Parathyroid adenoma (tissue), 2 donors: Measurements from ENCODE around the gene MTCH2.

Experiments
- H2AFZ ChIP-seq: fragments of 300-600 bp; sonication (generic); one replicate; pipeline ENCODE4 v1.7.0; 2017; ENCODE audit warnings: antibody characterized with exemption, mild to moderate bottlenecking
- H3K27ac ChIP-seq: fragments of 300-600 bp; sonication (generic); one replicate; pipeline ENCODE4 v1.7.0; 2017
- H3K27me3 ChIP-seq: fragments of 300-600 bp; sonication (generic); one replicate; pipeline ENCODE4 v1.7.0; 2017; ENCODE audit warnings: low read length; ENCODE audit not compliant: control insufficient read depth, insufficient read depth
- H3K36me3 ChIP-seq: fragments of 300-600 bp; sonication (generic); one replicate; pipeline ENCODE4 v1.7.0; 2017; ENCODE audit warnings: low read length; ENCODE audit not compliant: control insufficient read depth, insufficient read depth
- H3K4me1 ChIP-seq: fragments of 300-600 bp; sonication (generic); one replicate; pipeline ENCODE4 v1.7.0; 2017; ENCODE audit warnings: control low read depth
- H3K4me2 ChIP-seq: fragments of 300-600 bp; sonication (generic); one replicate; pipeline ENCODE4 v1.7.0; 2017; ENCODE audit warnings: low read length
- H3K4me3 ChIP-seq: fragments of 300-600 bp; sonication (generic); one replicate; pipeline ENCODE4 v1.7.0; 2017; ENCODE audit warnings: low read depth, low read length
- H3K79me2 ChIP-seq: fragments of 300-600 bp; sonication (generic); one replicate; pipeline ENCODE4 v1.7.0; 2017; ENCODE audit warnings: control low read depth
- H3K9ac ChIP-seq: fragments of 300-600 bp; sonication (generic); one replicate; pipeline ENCODE4 v1.7.0; 2017; ENCODE audit warnings: mild to moderate bottlenecking
- H3K9me3 ChIP-seq: fragments of 300-600 bp; sonication (generic); one replicate; pipeline ENCODE4 v1.7.0; 2017; ENCODE audit warnings: low read length; ENCODE audit not compliant: control insufficient read depth
- CTCF ChIP-seq: fragments of 300-600 bp; sonication (generic); IDR thresholded peaks from one replicate; pipeline ENCODE4 v1.7.0; 2017; ENCODE audit warnings: antibody characterized with exemption, mild to moderate bottlenecking
- donor health status: primary hyperparathyroidism.

The MTCH2 gene

GRCh38 chr11:47591764-47592163 is 50.6 kb downstream of the MTCH2 start:
- Histone ChIP-seq H3K36me3 (no peaks in the 10 kb centered on the region), H3K9me3 (no peaks in the 10 kb centered on the region), H2AFZ (no peak overlapping the region), H3K4me2 (no peak overlapping the region), H3K4me3 (no peak overlapping the region), H3K27me3 (no peaks in the 10 kb centered on the region), H3K27ac (no peak overlapping the region), H3K4me1 (peaks cover 4% of the 10 kb centered on the region), H3K9ac (no peak overlapping the region), H3K79me2 (no peaks in the 10 kb centered on the region)
- TF ChIP-seq CTCF, result no peak

GRCh38 chr11:47589977-47590861 is 52.1 kb downstream of the MTCH2 start:
- Histone ChIP-seq H3K9me3 (no peaks in the 10 kb centered on the region), H3K27ac (no peak overlapping the region), H3K27me3 (no peaks in the 10 kb centered on the region), H3K4me2 (no peak overlapping the region), H3K36me3 (no peaks in the 10 kb centered on the region), H2AFZ (no peak overlapping the region), H3K4me1 (peaks cover 4% of the 10 kb centered on the region), H3K79me2 (no peaks in the 10 kb centered on the region), H3K9ac (no peak overlapping the region), H3K4me3 (no peak overlapping the region)
- TF ChIP-seq CTCF, result no peak

GRCh38 chr11:47589584-47589976 is 52.8 kb downstream of the MTCH2 start:
- Histone ChIP-seq H3K36me3 (no peaks in the 10 kb centered on the region), H3K4me2 (no peak overlapping the region), H3K4me1 (peaks cover 4% of the 10 kb centered on the region), H3K27me3 (no peaks in the 10 kb centered on the region), H3K9ac (no peak overlapping the region), H3K9me3 (no peaks in the 10 kb centered on the region), H3K4me3 (no peak overlapping the region), H2AFZ (no peak overlapping the region), H3K27ac (no peak overlapping the region), H3K79me2 (no peaks in the 10 kb centered on the region)
- no peak for TF ChIP-seq CTCF

GRCh38 chr11:47589118-47589517 is 53.2 kb downstream of the MTCH2 start:
- no peaks in the 10 kb centered on the region for H3K27me3 ChIP-seq
- no peaks in the 10 kb centered on the region for H3K79me2 ChIP-seq
- H3K4me2 ChIP-seq, result no peak overlapping the region
- TF ChIP-seq CTCF, result no peak
- no peak overlapping the region for H3K9ac ChIP-seq
- no peak overlapping the region for H3K4me3 ChIP-seq
- H3K27ac ChIP-seq, result no peak overlapping the region
- no peak overlapping the region for H2AFZ ChIP-seq
- no peaks in the 10 kb centered on the region for H3K9me3 ChIP-seq
- peaks cover 4% of the 10 kb centered on the region for H3K4me1 ChIP-seq
- H3K36me3 ChIP-seq, result no peaks in the 10 kb centered on the region
